ENCODE results near the gene LRSAM1.

Gene LRSAM1

GRCh38 chr9:127428348-127428747 is 23.0 kb upstream of the LRSAM1 start:
- no peak for DNase-seq

GRCh38 chr9:127430415-127430814 is 20.9 kb upstream of the LRSAM1 start:
- no peak for DNase-seq

GRCh38 chr9:127437497-127438264 is 13.6 kb upstream of the LRSAM1 start:
- no peak for DNase-seq

GRCh38 chr9:127438394-127438793 is 12.9 kb upstream of the LRSAM1 start:
- no peak for DNase-seq

- no peak for DNase-seq
Observed at GRCh38 chr9:127444283-127444920, 6.9 kb upstream of the LRSAM1 start.

- no peak for DNase-seq
Observed at GRCh38 chr9:127444921-127445850, 6.1 kb upstream of the LRSAM1 start.

- no peak for DNase-seq
Observed at GRCh38 chr9:127445851-127446712, 5.2 kb upstream of the LRSAM1 start.

- DNase-seq = no peak
Observed at GRCh38 chr9:127446713-127447415, 4.4 kb upstream of the LRSAM1 start.

- no peak for DNase-seq
Observed at GRCh38 chr9:127447416-127448111, 3.7 kb upstream of the LRSAM1 start.

GRCh38 chr9:127448112-127448805 is 3.1 kb upstream of the LRSAM1 start:
- DNase-seq = no peak

- no peak for DNase-seq
Observed at GRCh38 chr9:127449332-127449966, 1.9 kb upstream of the LRSAM1 start.

- no peak for DNase-seq
Observed at GRCh38 chr9:127450243-127450760, 1.0 kb upstream of the LRSAM1 start.

GRCh38 chr9:127451608-127451857 is 223 bp downstream of the LRSAM1 start:
- no peak for DNase-seq

- no peak for DNase-seq
Observed at GRCh38 chr9:127451858-127452656, 747 bp downstream of the LRSAM1 start.

- no peak for DNase-seq
Observed at GRCh38 chr9:127452691-127453090, 1.4 kb downstream of the LRSAM1 start.

- no peak for DNase-seq
Observed at GRCh38 chr9:127455324-127455992, 4.1 kb downstream of the LRSAM1 start.

- DNase-seq = no peak
Observed at GRCh38 chr9:127457191-127457878, 6.0 kb downstream of the LRSAM1 start.

- DNase-seq = no peak
Observed at GRCh38 chr9:127458921-127459320, 7.6 kb downstream of the LRSAM1 start.

Measured in GOT3 (cell line).